AG04450 (cell line): ENCODE data around the gene LIN7B. TPM values are rescaled to one million over a fixed set of nuclear protein-coding genes. Genes with fewer than 3 reads are reported as not detected.
A peak's percentile ranks its signal among the peaks of the same experiment; 100 is the strongest.

Experiments
- CTCF ChIA-PET: fragments of 300-600, 350-600 bp; formaldehyde crosslinking; extraction: SDS; loops from one replicate; lab custom pipeline; 2022; ENCODE audit warnings: antibody characterized with exemption, inconsistent platforms; lab: Charles Lee
- POLR2A ChIA-PET: fragments of 350-600 bp; formaldehyde crosslinking; extraction: SDS; loops from one replicate; lab custom pipeline; 2021; ENCODE audit warnings: antibody characterized with exemption, inconsistent platforms; lab: Yijun Ruan, JAX
- DNase-seq: peaks from one replicate; pipeline ENCODE4 v3.0.0-alpha.2; 2011; ENCODE audit warnings: low read depth, low spot score
- H3K27ac ChIP-seq: one replicate; pipeline ENCODE4 v1.5.1; 2012; ENCODE audit warnings: low read depth, low read length, control low read depth
- H3K27me3 ChIP-seq: one replicate; pipeline ENCODE4 v1.6.0; 2012; ENCODE audit warnings: low read length; ENCODE audit not compliant: control insufficient read depth, insufficient read depth
- H3K4me3 ChIP-seq: 2 replicates; pipeline ENCODE4 v1.5.1; 2011; ENCODE audit warnings: mild to moderate bottlenecking, low read depth, low read length, control low read depth
- H3K9me3 ChIP-seq: 2 replicates; pipeline ENCODE4 v1.5.1; 2012; ENCODE audit warnings: low read length; ENCODE audit not compliant: control insufficient read depth, insufficient read depth
- polyA plus RNA-seq: library from polyadenylated mRNA; depleted of rRNA; stranded (reverse); fragments of >200 nt; gene quantifications from 2 replicates; pipeline ENCODE4 v1.2.3, GENCODE V29; 2011
- TF ChIP-seq, protein P1 (sequence below): IDR thresholded peaks from 2 replicates; pipeline ENCODE4 v1.5.1; 2011; ENCODE audit warnings: low read depth, low read length, control low read depth, inconsistent platforms

Gene LIN7B
- polyA plus RNA-seq, 1 experiment = 4.2 TPM

DNA sequence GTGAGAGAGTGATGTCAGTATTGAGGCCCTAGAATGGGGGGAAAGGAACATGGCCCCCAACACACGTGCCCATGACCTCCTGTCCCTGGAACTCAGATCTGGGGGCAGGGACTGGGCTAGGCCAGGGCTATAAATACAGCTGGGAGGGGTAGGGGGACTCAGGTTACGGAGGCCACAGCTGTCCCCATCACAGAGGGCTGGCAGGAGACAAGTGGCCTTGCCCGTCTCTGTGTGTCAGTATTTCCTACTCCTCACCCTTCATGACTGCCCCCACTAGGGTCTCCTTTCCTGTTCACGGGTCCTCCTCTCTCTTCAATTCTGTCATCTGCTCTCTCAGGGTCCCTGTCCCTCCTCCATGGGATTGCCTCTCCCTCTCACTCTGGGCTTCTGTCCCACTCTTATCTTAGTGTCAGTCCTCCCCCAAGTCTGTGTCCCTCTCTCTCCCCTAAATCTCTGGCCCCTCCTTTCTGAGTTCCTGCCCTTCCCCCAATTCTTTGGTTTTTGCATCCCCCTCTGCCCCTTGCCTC lies 41.7 kb downstream of the LIN7B start:
- Histone ChIP-seq H3K27ac (no peak overlapping the region), H3K27me3 (no peaks in the 10 kb centered on the region), H3K9me3 (peaks cover 9% of the 10 kb centered on the region; the same call in 1 of the 2 replicates), H3K4me3 (no peak overlapping the region)
- TF ChIP-seq, protein P1, sequence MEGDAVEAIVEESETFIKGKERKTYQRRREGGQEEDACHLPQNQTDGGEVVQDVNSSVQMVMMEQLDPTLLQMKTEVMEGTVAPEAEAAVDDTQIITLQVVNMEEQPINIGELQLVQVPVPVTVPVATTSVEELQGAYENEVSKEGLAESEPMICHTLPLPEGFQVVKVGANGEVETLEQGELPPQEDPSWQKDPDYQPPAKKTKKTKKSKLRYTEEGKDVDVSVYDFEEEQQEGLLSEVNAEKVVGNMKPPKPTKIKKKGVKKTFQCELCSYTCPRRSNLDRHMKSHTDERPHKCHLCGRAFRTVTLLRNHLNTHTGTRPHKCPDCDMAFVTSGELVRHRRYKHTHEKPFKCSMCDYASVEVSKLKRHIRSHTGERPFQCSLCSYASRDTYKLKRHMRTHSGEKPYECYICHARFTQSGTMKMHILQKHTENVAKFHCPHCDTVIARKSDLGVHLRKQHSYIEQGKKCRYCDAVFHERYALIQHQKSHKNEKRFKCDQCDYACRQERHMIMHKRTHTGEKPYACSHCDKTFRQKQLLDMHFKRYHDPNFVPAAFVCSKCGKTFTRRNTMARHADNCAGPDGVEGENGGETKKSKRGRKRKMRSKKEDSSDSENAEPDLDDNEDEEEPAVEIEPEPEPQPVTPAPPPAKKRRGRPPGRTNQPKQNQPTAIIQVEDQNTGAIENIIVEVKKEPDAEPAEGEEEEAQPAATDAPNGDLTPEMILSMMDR = no peak
- no peak for DNase-seq
- POLR2A ChIA-PET = no interaction called here
- CTCF ChIA-PET = no interaction called here

DNA sequence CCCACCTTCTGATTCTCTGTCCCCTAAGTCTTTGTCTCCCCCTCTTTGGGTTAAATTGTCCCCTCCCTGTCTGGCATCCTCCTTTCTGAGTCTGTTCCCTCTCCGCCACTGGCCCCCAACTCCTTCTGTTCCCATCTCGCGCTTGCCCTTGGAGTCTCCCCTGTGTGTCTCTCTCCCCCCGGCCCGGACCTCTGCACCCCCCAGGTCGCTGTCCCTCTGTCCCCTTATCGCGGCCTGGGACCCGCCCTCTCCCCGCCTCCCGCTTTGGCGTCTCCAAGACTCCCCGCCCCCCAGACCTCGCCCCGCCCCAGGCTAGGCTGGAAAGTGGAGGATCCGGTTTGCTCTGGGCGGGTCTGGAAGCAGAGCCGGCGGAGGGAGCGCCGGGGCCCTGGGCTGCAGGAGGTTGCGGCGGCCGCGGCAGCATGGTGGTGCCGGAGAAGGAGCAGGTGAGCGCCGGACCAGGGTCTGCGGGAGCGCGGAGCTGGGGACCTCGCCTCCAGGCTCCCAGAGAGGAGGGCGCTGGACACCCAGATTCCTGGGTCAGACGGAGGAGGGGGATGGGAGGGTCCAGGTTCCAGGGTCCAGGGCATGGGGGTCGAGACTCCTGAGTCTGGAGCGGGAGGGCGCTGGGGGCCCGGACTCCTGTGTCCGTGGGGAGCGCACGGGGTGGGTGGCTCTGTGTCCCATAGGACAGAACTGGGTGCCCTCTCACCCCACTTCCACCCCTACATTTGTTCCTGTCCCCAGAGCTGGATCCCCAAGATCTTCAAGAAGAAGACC lies 43.5 kb downstream of the LIN7B start, which contains the start of gene TRPM4:
TSS of gene TRPM4 (plus strand) at position 348 of the 780 bp plus-strand sequence. CDS start at position 423, 75 bp downstream.
- TF ChIP-seq, protein P1 = no peak

DNA sequence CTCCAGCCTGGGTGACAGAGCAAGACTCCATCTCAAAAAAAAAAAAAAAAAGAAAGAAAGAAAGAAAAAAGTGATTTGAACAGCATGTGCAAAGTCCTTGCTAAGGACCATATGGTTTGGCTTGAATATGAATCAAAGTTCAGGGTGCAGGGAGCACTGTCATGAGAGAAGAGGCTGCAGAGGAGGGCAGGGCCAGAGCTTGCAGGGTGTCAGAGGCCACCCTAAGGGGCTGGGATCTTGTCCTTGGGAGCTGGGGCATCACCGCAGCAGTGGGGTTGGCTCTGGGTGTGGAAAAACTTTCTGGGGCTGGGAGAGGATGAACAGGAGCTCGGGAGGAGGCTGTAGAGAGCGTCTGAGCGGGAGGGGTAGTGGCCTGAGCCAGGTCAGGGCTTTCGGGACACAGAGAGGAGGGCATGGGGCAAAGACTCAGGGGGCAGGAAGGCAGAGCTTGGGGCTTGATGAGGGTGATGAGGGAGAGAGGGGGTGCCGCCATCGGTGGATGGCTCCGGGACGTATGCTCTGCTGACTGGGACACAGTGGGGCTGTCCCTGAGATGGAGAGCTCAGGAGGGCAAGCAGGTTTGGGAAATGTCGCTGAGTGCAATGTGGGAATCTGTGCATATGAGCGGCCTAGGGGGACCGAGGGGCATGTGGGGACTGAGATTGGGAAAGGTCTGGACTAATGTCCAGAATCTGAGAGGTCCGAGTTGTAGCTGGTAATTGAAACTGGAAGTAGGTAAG lies 46.5 kb downstream of the LIN7B start:
- H3K27ac ChIP-seq = no peak overlapping the region
- CTCF ChIA-PET = interaction anchor here (4.3 kb wide), 1 partner anchor 38 kb away, joined by 24 read pairs; no protein-coding TSS in a partner anchor
- POLR2A ChIA-PET = no interaction called here
- H3K27me3 ChIP-seq = no peaks in the 10 kb centered on the region
- H3K4me3 ChIP-seq = no peak overlapping the region
- no peak for DNase-seq
- H3K9me3 ChIP-seq = no peaks in the 10 kb centered on the region; the same call in 1 of the 2 replicates
- TF ChIP-seq, protein P1 = no peak

More for the DNA sequence above, 43.5 kb downstream of the LIN7B start, which contains the start of gene TRPM4:
- peaks cover 4% of the 10 kb centered on the region; the same call in 1 of the 2 replicates for H3K9me3 ChIP-seq
- no peak within 1 kb of the TSS for H3K27ac ChIP-seq
- H3K4me3 ChIP-seq = peak within 1 kb of the TSS; percentile 94
- ChIA-PET CTCF (interaction anchor here (1.3 kb wide), 1 partner anchor 42 kb away, joined by 6 read pairs; no protein-coding TSS in a partner anchor), POLR2A (no interaction called here)
- H3K27me3 ChIP-seq = no peaks in the 10 kb centered on the region
- no peak for DNase-seq

DNA sequence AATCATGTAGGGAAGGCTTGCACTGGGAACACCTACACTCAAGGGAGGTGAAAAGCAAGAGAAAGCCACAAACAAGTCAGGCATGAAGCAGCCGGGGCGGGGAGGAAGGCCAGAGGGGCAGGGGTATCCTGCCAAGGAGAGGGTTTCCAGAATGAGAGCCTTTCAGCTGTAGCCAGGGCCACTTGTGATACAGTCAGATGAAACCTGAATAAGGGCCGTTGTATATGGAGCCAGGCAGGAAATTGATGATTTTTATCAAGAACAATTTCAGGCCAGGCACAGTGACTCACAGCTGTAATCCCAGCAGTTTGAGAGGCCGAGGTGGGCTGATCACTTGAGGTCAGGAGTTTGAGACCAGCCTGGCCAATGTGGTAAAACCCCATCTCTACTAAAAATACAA lies 47.8 kb downstream of the LIN7B start:
- TF ChIP-seq, protein P1 = no peak
- no peaks in the 10 kb centered on the region for H3K27me3 ChIP-seq
- CTCF ChIA-PET = interaction anchor here (4.3 kb wide), 1 partner anchor 37 kb away, joined by 24 read pairs; no protein-coding TSS in a partner anchor
- POLR2A ChIA-PET = no interaction called here
- no peak for DNase-seq
- no peak overlapping the region for H3K27ac ChIP-seq
- H3K4me3 ChIP-seq = no peak overlapping the region
- H3K9me3 ChIP-seq = no peaks in the 10 kb centered on the region; the same call in 1 of the 2 replicates
